HAP-1 (cell line): Measurements from ENCODE around the gene CTSL.
"Not testable (repeated sequence)": the region's sequence is repeated elsewhere in the genome, so short reads cannot be mapped to it uniquely, and the experiment has no call there.

Source experiments
- DNase-seq, 2 experiments: peaks; one replicate each; pipeline ENCODE4 v3.0.0-alpha.2; 2016 to 2020; ENCODE audit warnings: low spot score in 2 of 2
- H3K27me3 ChIP-seq: fragments of 250-450 bp; sonication (Bioruptor Pico); 2 replicates; pipeline ENCODE4 v1.5.1; 2020; ENCODE audit warnings: low read depth, mild to moderate bottlenecking, moderate library complexity
- H3K36me3 ChIP-seq: fragments of 250-450 bp; sonication (Bioruptor Pico); replicated peaks from 2 replicates; pipeline ENCODE4 v1.5.1; 2020; ENCODE audit warnings: mild to moderate bottlenecking
- H3K4me1 ChIP-seq: fragments of 250-450 bp; sonication (Bioruptor Pico); 2 replicates; pipeline ENCODE4 v1.5.1; 2020; ENCODE audit warnings: mild to moderate bottlenecking
- H3K4me3 ChIP-seq: fragments of 250-450 bp; sonication (Bioruptor Pico); 2 replicates; pipeline ENCODE4 v1.5.1; 2020; ENCODE audit warnings: mild to moderate bottlenecking, moderate library complexity
- H3K9me3 ChIP-seq: fragments of 250-450 bp; sonication (Bioruptor Pico); 2 replicates; pipeline ENCODE4 v1.5.1; 2020; ENCODE audit warnings: mild to moderate bottlenecking, moderate library complexity
- in situ Hi-C: fragments of 300-500 bp; cut with MboI; formaldehyde crosslinking; loops from 3 replicates; pipeline ENCODE4 v1.14.3; 2020; ENCODE audit warnings: low sequenced_read_pairs, inconsistent platforms, mixed read lengths

The CTSL gene

GRCh38 chr9:87741891-87742290 is 16.0 kb downstream of the CTSL start:
- H3K4me3 ChIP-seq, result no peak overlapping the region
- no peaks in the 10 kb centered on the region for H3K36me3 ChIP-seq
- no peaks in the 10 kb centered on the region for H3K4me1 ChIP-seq
- no peak for DNase-seq
- in situ Hi-C loops, result no loop called here
- no peaks in the 10 kb centered on the region for H3K27me3 ChIP-seq
- H3K9me3 ChIP-seq, result no peaks in the 10 kb centered on the region; the same call in none of the 2 replicates

- Histone ChIP-seq H3K36me3 (no peaks in the 10 kb centered on the region), H3K9me3 (no peaks in the 10 kb centered on the region; the same call in none of the 2 replicates), H3K4me3 (no peak overlapping the region), H3K27me3 (no peaks in the 10 kb centered on the region), H3K4me1 (no peaks in the 10 kb centered on the region)
- no peak for DNase-seq
- in situ Hi-C loops, result no loop called here
Measured at GRCh38 chr9:87742813-87743428, 17.0 kb downstream of the CTSL start.

- H3K9me3 ChIP-seq, H3K27me3 ChIP-seq, H3K36me3 ChIP-seq, DNase-seq, in situ Hi-C loops, H3K4me3 ChIP-seq, H3K4me1 ChIP-seq: not testable (repeated sequence)
Measured at GRCh38 chr9:87744247-87744646, 18.3 kb downstream of the CTSL start.

- in situ Hi-C loops, result no loop called here
- no peak for DNase-seq
- Histone ChIP-seq H3K4me3 (no peak overlapping the region), H3K9me3 (no peaks in the 10 kb centered on the region; the same call in none of the 2 replicates), H3K4me1 (no peaks in the 10 kb centered on the region), H3K36me3 (no peaks in the 10 kb centered on the region), H3K27me3 (no peaks in the 10 kb centered on the region)
Measured at GRCh38 chr9:87746186-87746585, 20.3 kb downstream of the CTSL start.

- H3K27me3 ChIP-seq, result no peaks in the 10 kb centered on the region
- DNase-seq, result no peak
- H3K9me3 ChIP-seq, result no peaks in the 10 kb centered on the region
- no peaks in the 10 kb centered on the region for H3K4me1 ChIP-seq
- in situ Hi-C loops, result no loop called here
- no peaks in the 10 kb centered on the region for H3K36me3 ChIP-seq
- H3K4me3 ChIP-seq, result no peak overlapping the region
Measured at GRCh38 chr9:87748881-87749280, 23.0 kb downstream of the CTSL start.

- Histone ChIP-seq H3K36me3 (no peaks in the 10 kb centered on the region), H3K4me3 (no peak overlapping the region)
- in situ Hi-C loops, result no loop called here
Measured at GRCh38 chr9:87749335-87750035, 23.6 kb downstream of the CTSL start.

GRCh38 chr9:87750726-87751125 is 24.8 kb downstream of the CTSL start:
- Histone ChIP-seq H3K36me3 (no peaks in the 10 kb centered on the region), H3K9me3 (no peaks in the 10 kb centered on the region), H3K4me1 (no peaks in the 10 kb centered on the region), H3K4me3 (no peak overlapping the region), H3K27me3 (no peaks in the 10 kb centered on the region)
- in situ Hi-C loops, result no loop called here
- no peak for DNase-seq

More at GRCh38 chr9:87749335-87750035, 23.6 kb downstream of the CTSL start:
- Histone ChIP-seq H3K27me3 (no peaks in the 10 kb centered on the region), H3K4me1 (no peaks in the 10 kb centered on the region), H3K9me3 (no peaks in the 10 kb centered on the region)
- DNase-seq, result no peak

GRCh38 chr9:87751423-87751822 is 25.5 kb downstream of the CTSL start:
- Histone ChIP-seq H3K4me3 (no peak overlapping the region), H3K9me3 (no peaks in the 10 kb centered on the region), H3K27me3 (no peaks in the 10 kb centered on the region), H3K36me3 (no peaks in the 10 kb centered on the region), H3K4me1 (no peaks in the 10 kb centered on the region)
- no peak for DNase-seq
- in situ Hi-C loops, result no loop called here

- in situ Hi-C loops, result no loop called here
- H3K4me3 ChIP-seq, result no peak overlapping the region
- no peaks in the 10 kb centered on the region for H3K4me1 ChIP-seq
- H3K27me3 ChIP-seq, result no peaks in the 10 kb centered on the region
- no peaks in the 10 kb centered on the region for H3K36me3 ChIP-seq
- DNase-seq, result no peak
- no peaks in the 10 kb centered on the region for H3K9me3 ChIP-seq
Measured at GRCh38 chr9:87751868-87752267, 25.9 kb downstream of the CTSL start.

GRCh38 chr9:87753313-87753712 is 27.4 kb downstream of the CTSL start:
- H3K4me3 ChIP-seq, result no peak overlapping the region
- DNase-seq, result no peak
- no peaks in the 10 kb centered on the region for H3K27me3 ChIP-seq
- H3K4me1 ChIP-seq, result no peaks in the 10 kb centered on the region
- in situ Hi-C loops, result no loop called here
- no peaks in the 10 kb centered on the region for H3K9me3 ChIP-seq
- H3K36me3 ChIP-seq, result no peaks in the 10 kb centered on the region

- DNase-seq, H3K9me3 ChIP-seq, H3K4me3 ChIP-seq, H3K4me1 ChIP-seq, H3K36me3 ChIP-seq, H3K27me3 ChIP-seq, in situ Hi-C loops: not testable (repeated sequence)
Measured at GRCh38 chr9:87758330-87758729, 32.4 kb downstream of the CTSL start.

- H3K9me3 ChIP-seq, H3K36me3 ChIP-seq, in situ Hi-C loops, H3K4me3 ChIP-seq, H3K4me1 ChIP-seq, H3K27me3 ChIP-seq, DNase-seq: not testable (repeated sequence)
Measured at GRCh38 chr9:87759980-87760379, 34.1 kb downstream of the CTSL start.

- no peaks in the 10 kb centered on the region for H3K4me1 ChIP-seq
- in situ Hi-C loops, result no loop called here
- no peak overlapping the region for H3K4me3 ChIP-seq
- no peak for DNase-seq
- no peaks in the 10 kb centered on the region for H3K9me3 ChIP-seq
- H3K27me3 ChIP-seq, result no peaks in the 10 kb centered on the region
- no peaks in the 10 kb centered on the region for H3K36me3 ChIP-seq
Measured at GRCh38 chr9:87760529-87760928, 34.6 kb downstream of the CTSL start.

GRCh38 chr9:87763286-87763685 is 37.4 kb downstream of the CTSL start:
- no peak for DNase-seq
- Histone ChIP-seq H3K9me3 (no peaks in the 10 kb centered on the region; the same call in 1 of the 2 replicates), H3K27me3 (no peaks in the 10 kb centered on the region), H3K4me3 (no peak overlapping the region), H3K4me1 (no peaks in the 10 kb centered on the region), H3K36me3 (no peaks in the 10 kb centered on the region)
- in situ Hi-C loops, result no loop called here
